ENCODE results near the gene SH2D3C. TPM values are rescaled to one million over a fixed set of nuclear protein-coding genes. Genes with fewer than 3 reads are reported as not detected.

SH2D3C gene
- total and polyA plus RNA-seq, 2 of the 8 experiments (the other 6 are each of a cell fraction or from before 2014, with no cell fraction given), result 6.4 to 8.1 TPM

- TF ChIP-seq, protein P1, sequence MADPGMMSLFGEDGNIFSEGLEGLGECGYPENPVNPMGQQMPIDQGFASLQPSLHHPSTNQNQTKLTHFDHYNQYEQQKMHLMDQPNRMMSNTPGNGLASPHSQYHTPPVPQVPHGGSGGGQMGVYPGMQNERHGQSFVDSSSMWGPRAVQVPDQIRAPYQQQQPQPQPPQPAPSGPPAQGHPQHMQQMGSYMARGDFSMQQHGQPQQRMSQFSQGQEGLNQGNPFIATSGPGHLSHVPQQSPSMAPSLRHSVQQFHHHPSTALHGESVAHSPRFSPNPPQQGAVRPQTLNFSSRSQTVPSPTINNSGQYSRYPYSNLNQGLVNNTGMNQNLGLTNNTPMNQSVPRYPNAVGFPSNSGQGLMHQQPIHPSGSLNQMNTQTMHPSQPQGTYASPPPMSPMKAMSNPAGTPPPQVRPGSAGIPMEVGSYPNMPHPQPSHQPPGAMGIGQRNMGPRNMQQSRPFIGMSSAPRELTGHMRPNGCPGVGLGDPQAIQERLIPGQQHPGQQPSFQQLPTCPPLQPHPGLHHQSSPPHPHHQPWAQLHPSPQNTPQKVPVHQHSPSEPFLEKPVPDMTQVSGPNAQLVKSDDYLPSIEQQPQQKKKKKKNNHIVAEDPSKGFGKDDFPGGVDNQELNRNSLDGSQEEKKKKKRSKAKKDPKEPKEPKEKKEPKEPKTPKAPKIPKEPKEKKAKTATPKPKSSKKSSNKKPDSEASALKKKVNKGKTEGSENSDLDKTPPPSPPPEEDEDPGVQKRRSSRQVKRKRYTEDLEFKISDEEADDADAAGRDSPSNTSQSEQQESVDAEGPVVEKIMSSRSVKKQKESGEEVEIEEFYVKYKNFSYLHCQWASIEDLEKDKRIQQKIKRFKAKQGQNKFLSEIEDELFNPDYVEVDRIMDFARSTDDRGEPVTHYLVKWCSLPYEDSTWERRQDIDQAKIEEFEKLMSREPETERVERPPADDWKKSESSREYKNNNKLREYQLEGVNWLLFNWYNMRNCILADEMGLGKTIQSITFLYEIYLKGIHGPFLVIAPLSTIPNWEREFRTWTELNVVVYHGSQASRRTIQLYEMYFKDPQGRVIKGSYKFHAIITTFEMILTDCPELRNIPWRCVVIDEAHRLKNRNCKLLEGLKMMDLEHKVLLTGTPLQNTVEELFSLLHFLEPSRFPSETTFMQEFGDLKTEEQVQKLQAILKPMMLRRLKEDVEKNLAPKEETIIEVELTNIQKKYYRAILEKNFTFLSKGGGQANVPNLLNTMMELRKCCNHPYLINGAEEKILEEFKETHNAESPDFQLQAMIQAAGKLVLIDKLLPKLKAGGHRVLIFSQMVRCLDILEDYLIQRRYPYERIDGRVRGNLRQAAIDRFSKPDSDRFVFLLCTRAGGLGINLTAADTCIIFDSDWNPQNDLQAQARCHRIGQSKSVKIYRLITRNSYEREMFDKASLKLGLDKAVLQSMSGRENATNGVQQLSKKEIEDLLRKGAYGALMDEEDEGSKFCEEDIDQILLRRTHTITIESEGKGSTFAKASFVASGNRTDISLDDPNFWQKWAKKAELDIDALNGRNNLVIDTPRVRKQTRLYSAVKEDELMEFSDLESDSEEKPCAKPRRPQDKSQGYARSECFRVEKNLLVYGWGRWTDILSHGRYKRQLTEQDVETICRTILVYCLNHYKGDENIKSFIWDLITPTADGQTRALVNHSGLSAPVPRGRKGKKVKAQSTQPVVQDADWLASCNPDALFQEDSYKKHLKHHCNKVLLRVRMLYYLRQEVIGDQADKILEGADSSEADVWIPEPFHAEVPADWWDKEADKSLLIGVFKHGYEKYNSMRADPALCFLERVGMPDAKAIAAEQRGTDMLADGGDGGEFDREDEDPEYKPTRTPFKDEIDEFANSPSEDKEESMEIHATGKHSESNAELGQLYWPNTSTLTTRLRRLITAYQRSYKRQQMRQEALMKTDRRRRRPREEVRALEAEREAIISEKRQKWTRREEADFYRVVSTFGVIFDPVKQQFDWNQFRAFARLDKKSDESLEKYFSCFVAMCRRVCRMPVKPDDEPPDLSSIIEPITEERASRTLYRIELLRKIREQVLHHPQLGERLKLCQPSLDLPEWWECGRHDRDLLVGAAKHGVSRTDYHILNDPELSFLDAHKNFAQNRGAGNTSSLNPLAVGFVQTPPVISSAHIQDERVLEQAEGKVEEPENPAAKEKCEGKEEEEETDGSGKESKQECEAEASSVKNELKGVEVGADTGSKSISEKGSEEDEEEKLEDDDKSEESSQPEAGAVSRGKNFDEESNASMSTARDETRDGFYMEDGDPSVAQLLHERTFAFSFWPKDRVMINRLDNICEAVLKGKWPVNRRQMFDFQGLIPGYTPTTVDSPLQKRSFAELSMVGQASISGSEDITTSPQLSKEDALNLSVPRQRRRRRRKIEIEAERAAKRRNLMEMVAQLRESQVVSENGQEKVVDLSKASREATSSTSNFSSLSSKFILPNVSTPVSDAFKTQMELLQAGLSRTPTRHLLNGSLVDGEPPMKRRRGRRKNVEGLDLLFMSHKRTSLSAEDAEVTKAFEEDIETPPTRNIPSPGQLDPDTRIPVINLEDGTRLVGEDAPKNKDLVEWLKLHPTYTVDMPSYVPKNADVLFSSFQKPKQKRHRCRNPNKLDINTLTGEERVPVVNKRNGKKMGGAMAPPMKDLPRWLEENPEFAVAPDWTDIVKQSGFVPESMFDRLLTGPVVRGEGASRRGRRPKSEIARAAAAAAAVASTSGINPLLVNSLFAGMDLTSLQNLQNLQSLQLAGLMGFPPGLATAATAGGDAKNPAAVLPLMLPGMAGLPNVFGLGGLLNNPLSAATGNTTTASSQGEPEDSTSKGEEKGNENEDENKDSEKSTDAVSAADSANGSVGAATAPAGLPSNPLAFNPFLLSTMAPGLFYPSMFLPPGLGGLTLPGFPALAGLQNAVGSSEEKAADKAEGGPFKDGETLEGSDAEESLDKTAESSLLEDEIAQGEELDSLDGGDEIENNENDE (IDR thresholded peaks at IDR 0.05; ENCODE audit: insufficient replicate concordance, low read length), result no peak
- TF ChIP-seq ZNF274 (IDR thresholded peaks at IDR 0.05; ENCODE audit: borderline replicate concordance, extremely low read depth, low read length), result no peak
Measured at GRCh38 chr9:127792417-127793031, 14.1 kb upstream of the SH2D3C start (continued).
